OCI-LY3 (cell line): ENCODE results near the gene SIMC1.
"Not testable (repeated sequence)": the region's sequence is repeated elsewhere in the genome, so short reads cannot be mapped to it uniquely, and the experiment has no call there.

Experiments
- H2AFZ ChIP-seq: fragments of 200-600, 300-600 bp; shearing (Covaris generic); 2 replicates; pipeline ENCODE4 v1.6.0; 2014; ENCODE audit warnings: antibody characterized with exemption, low read depth, low read length
- H3K27ac ChIP-seq: fragments of 200-600, 300-600 bp; sonication (generic); 2 replicates; pipeline ENCODE4 v1.5.1; 2014; ENCODE audit warnings: mild to moderate bottlenecking, low read length, moderate library complexity, mixed read lengths
- H3K27me3 ChIP-seq: fragments of 200-600, 300-600 bp; sonication (generic); 2 replicates; pipeline ENCODE4 v1.6.1; 2014; ENCODE audit warnings: low read depth, low read length, mixed read lengths
- H3K36me3 ChIP-seq: fragments of 200-600, 300-600 bp; sonication (generic); replicated peaks from 2 replicates; pipeline ENCODE3; 2014; ENCODE audit warnings: low read depth, low read length, mixed read lengths
- H3K4me1 ChIP-seq: fragments of 300-600, 200-600 bp; sonication (generic); 2 replicates; pipeline ENCODE4 v1.6.1; 2014; ENCODE audit warnings: low read length, mixed read lengths
- H3K4me2 ChIP-seq: fragments of 200-600, 300-600 bp; sonication (generic); 2 replicates; pipeline ENCODE4 v1.6.1; 2014; ENCODE audit warnings: low read length, mixed read lengths
- H3K4me3 ChIP-seq: fragments of 300-600, 200-600 bp; sonication (generic); 2 replicates; pipeline ENCODE4 v1.5.1; 2014; ENCODE audit warnings: antibody characterized with exemption, mild to moderate bottlenecking, low read length, moderate library complexity
- H3K79me2 ChIP-seq: fragments of 300-600, 200-600 bp; shearing (Covaris generic); 2 replicates; pipeline ENCODE4 v1.6.1; 2014; ENCODE audit warnings: mild to moderate bottlenecking, low read length, mixed read lengths
- H3K9ac ChIP-seq: fragments of 300-600, 200-600 bp; shearing (Covaris generic); 2 replicates; pipeline ENCODE4 v1.6.0; 2014; ENCODE audit warnings: mild to moderate bottlenecking, low read length, moderate library complexity
- H3K9me3 ChIP-seq: fragments of 200-600, 300-600 bp; shearing (Covaris generic); 2 replicates; pipeline ENCODE4 v1.6.1; 2014; ENCODE audit warnings: low read length, mixed read lengths; ENCODE audit not compliant: insufficient read depth
- H4K20me1 ChIP-seq: fragments of 200-600, 300-600 bp; sonication (generic); 2 replicates; pipeline ENCODE4 v1.6.1; 2016; ENCODE audit warnings: low read length, mixed read lengths; ENCODE audit not compliant: insufficient read depth
- CTCF ChIP-seq: fragments of 200-600, 300-600 bp; sonication (generic); IDR thresholded peaks from 2 replicates; pipeline ENCODE4 v1.5.1; 2014; ENCODE audit warnings: antibody characterized with exemption, low read length, low read depth
- EZH2phosphoT487 ChIP-seq: fragments of 200-600 bp; shearing (Covaris generic); IDR thresholded peaks from 2 replicates; pipeline ENCODE4 v1.6.1; 2018; ENCODE audit warnings: antibody characterized with exemption, mixed run types, low read depth

The SIMC1 gene

GRCh38 chr5:176237971-176238644, at the start of gene SIMC1:
Gene SIMC1 (plus strand): TSS chr5:176238424. CDS start chr5:176238509, 85 bp downstream.
- not testable (repeated sequence) for H3K27me3 ChIP-seq, H3K27ac ChIP-seq, H3K36me3 ChIP-seq, H3K79me2 ChIP-seq, H2AFZ ChIP-seq, H3K4me1 ChIP-seq, H3K9me3 ChIP-seq, H4K20me1 ChIP-seq
- Histone ChIP-seq H3K9ac (peak within 1 kb of the TSS; percentile 24; the same call in 1 of the 2 replicates), H3K4me2 (peak within 1 kb of the TSS; percentile 36), H3K4me3 (peak within 1 kb of the TSS; percentile 72)

GRCh38 chr5:176188506-176189193, 49.6 kb upstream of the SIMC1 start:
- Histone ChIP-seq H3K9ac (no peak overlapping the region), H3K9me3 (no peaks in the 10 kb centered on the region)

GRCh38 chr5:176189857-176190256, 48.4 kb upstream of the SIMC1 start:
- TF ChIP-seq EZH2phosphoT487 (no peak), CTCF (no peak)
- Histone ChIP-seq H4K20me1 (no peaks in the 10 kb centered on the region), H3K4me3 (no peak overlapping the region), H3K27me3 (no peaks in the 10 kb centered on the region), H3K79me2 (no peaks in the 10 kb centered on the region), H3K4me2 (no peak overlapping the region), H3K9ac (no peak overlapping the region), H2AFZ (no peak overlapping the region), H3K36me3 (no peaks in the 10 kb centered on the region), H3K9me3 (no peaks in the 10 kb centered on the region), H3K4me1 (no peaks in the 10 kb centered on the region), H3K27ac (no peak overlapping the region)

More at GRCh38 chr5:176188506-176189193, 49.6 kb upstream of the SIMC1 start:
- no peaks in the 10 kb centered on the region for H3K27me3 ChIP-seq
- no peaks in the 10 kb centered on the region for H4K20me1 ChIP-seq
- no peaks in the 10 kb centered on the region for H3K79me2 ChIP-seq
- no peak overlapping the region for H3K4me2 ChIP-seq
- H3K4me3 ChIP-seq, result no peak overlapping the region
- H3K36me3 ChIP-seq, result no peaks in the 10 kb centered on the region
- H3K27ac ChIP-seq, result no peak overlapping the region
- H2AFZ ChIP-seq, result no peak overlapping the region
- no peaks in the 10 kb centered on the region for H3K4me1 ChIP-seq
- TF ChIP-seq CTCF (no peak), EZH2phosphoT487 (no peak)

GRCh38 chr5:176190886-176191755, 47.1 kb upstream of the SIMC1 start:
- peaks cover 7% of the 10 kb centered on the region for H3K4me1 ChIP-seq
- H3K9ac ChIP-seq, result no peak overlapping the region
- H3K9me3 ChIP-seq, result no peaks in the 10 kb centered on the region
- H3K36me3 ChIP-seq, result no peaks in the 10 kb centered on the region
- H3K79me2 ChIP-seq, result no peaks in the 10 kb centered on the region
- no peak overlapping the region for H3K4me3 ChIP-seq
- no peak overlapping the region for H2AFZ ChIP-seq
- H3K27ac ChIP-seq, result no peak overlapping the region
- H3K4me2 ChIP-seq, result no peak overlapping the region
- no peak for TF ChIP-seq EZH2phosphoT487
- no peak for TF ChIP-seq CTCF
- H4K20me1 ChIP-seq, result no peaks in the 10 kb centered on the region
- no peaks in the 10 kb centered on the region for H3K27me3 ChIP-seq
